Daoy (cell line): ENCODE results near the gene ASTN2. TPM values are rescaled to one million over a fixed set of nuclear protein-coding genes. Genes with fewer than 3 reads are reported as not detected.
"Not testable (repeated sequence)": the region's sequence is repeated elsewhere in the genome, so short reads cannot be mapped to it uniquely, and the experiment has no call there.

Experiments used
- DNase-seq: peaks from one replicate; pipeline ENCODE4 v3.0.0-alpha.2; 2015; ENCODE audit warnings: low read depth
- total RNA-seq: library from RNA; depleted of rRNA; stranded (reverse); fragments of >200 nt; shearing (Covaris generic); gene quantifications from 2 replicates; pipeline ENCODE4 v1.2.3, GENCODE V29; 2014

ASTN2 gene
- total RNA-seq, 1 experiment from 2014 or later = 5.7 TPM

DNA sequence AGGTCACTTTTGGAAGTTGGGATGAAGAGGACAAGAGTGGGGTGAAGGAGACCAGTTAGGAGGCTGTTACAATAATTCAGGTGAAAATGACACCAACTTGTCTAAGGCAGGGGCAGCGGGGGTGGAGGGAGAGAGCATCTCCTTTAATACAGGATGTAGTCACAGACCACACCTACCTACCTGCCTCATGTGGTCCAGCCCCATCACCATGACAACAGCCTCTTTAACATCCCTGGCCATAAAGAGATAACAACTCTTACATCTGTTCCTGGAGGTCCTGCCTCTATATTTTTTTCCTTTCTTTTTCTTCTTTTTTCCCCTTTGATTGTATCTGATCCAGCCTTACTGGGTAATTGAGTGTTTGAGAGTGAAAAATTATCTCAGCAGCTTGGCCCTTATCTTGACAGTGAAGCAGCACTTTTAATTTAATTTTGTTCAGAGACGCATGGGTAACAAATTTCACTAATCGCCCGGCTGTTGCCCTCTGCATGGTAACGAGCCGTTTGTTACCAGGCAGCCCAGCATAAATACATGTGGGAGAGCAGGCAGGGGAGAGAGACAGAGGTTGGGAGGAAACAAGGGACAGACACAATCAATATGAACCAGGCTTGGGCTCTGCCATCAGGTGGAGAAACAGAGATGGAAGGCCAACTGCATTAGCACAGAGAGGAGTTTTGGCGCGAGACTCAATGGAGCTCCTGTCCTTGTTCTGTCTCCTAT is 338.1 kb downstream of the ASTN2 start:
- no peak for DNase-seq

DNA sequence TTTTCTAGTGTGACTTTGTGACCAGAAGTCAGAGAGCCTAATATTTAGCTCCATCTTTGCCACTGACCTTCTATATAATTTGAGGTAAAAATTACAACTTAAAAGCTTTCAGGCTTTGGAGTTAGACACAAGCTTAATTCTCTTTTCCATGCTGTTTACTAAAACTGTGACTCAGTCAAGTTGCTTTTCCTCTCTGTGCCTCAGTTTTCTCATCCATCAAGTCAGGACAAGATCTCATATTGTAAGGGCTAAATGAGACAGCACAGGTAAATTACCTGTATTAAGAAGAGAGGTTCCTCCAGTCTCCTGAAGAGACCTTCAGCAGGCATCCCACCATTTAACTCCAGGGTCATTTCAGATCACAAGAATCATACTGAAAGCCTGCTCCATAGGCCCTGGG is 339.2 kb downstream of the ASTN2 start:
- no peak for DNase-seq

GRCh38 chr9:117074784-117075520 is 339.9 kb downstream of the ASTN2 start:
- no peak for DNase-seq

DNA sequence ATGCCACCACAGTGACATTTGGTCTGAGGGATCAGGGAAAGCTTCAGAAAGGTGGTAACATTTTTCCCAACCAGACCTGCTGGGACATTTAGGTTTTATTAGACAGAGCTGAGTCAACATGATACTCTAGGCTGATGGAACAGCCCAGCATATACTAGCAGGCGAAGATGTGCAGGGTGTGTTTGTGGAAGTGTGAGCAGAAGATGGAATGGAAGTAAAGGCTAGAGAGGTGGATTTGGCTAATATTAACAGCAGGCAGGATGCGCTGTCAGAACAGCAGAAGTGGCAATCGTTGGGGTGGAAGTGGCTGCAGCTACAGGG is 340.6 kb downstream of the ASTN2 start:
- no peak for DNase-seq

- DNase-seq = no peak
These were observed 341.1 kb downstream of the ASTN2 start for GRCh38 chr9:117073539-117074341.

- DNase-seq = no peak
These were observed 341.8 kb downstream of the ASTN2 start for GRCh38 chr9:117073071-117073470.

- DNase-seq = no peak
These were observed 342.6 kb downstream of the ASTN2 start for GRCh38 chr9:117072216-117072615.

- not testable (repeated sequence) for DNase-seq
These were observed 343.1 kb downstream of the ASTN2 start for GRCh38 chr9:117071673-117072207.

DNA sequence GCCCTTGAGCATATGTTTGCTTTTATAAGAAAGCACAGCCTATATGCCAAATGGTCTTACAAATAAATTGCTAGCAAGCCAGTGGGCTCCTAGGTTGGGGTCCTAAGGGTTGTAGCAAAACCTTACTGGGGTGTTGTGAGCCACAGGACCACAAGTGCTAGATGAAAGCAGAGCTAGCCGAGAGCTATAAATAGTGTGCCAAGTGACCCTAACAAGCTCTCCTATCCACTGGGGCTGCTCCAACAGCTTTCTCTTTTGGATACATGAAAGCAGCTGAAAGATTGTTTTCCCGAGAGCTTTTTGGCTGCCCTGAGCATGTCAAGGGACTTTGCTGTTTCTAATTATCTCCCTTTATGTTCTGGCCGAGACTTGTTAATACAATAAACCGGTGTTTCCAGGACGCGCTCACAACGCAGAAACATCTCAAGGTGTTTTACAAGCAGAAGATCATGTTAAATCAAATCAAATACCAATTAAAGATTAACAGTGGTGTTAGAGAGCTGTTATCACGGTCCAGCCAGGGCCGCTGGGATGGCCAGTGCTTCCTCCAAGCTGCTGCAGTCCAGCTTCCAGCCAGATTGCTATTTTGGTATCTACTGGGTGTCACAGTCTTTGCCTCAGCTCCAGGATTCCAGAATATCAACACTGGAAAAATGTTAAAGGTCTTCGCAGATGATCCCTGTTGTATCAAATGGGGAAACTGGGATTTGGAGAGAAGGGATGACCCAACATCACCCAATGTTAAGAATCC is 351.0 kb downstream of the ASTN2 start:
- no peak for DNase-seq

DNA sequence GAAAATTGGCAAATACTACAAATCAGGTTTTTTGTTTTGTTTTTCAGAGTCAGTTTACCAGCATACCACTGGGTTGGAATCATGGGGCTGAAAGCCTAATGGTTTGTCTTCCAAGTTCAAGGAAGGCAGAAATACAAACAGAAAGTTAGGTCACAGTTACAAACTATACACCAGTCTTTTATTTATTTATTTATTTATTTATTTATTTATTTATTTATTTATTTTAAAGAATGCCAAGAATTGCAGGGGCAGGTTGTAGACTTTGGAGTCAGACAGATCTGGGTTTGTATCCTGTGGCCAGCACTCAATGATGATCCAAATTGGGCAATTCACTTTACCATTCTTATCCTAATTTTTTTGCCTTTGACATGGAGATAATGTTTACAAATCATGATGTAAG is 353.9 kb downstream of the ASTN2 start:
- DNase-seq = no peak

DNA sequence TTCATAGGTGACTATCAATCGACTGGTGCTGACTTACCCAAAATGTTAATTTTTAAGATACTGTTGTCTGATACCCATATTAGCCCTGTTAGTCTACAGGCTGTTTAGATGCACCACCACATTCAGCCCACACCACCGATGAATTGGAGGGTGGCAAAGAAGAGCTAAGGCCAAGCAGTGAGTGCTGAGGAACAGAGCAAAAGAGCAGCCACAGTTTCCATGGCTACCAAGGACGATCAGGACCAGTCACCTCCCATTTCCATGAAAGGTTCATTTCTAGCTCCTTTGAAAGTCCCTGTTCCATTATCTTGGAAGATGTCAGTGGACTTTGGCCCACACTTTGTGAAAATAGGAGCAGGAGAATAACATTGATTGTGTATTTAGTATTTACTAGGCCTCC is 364.9 kb downstream of the ASTN2 start:
- no peak for DNase-seq

DNA sequence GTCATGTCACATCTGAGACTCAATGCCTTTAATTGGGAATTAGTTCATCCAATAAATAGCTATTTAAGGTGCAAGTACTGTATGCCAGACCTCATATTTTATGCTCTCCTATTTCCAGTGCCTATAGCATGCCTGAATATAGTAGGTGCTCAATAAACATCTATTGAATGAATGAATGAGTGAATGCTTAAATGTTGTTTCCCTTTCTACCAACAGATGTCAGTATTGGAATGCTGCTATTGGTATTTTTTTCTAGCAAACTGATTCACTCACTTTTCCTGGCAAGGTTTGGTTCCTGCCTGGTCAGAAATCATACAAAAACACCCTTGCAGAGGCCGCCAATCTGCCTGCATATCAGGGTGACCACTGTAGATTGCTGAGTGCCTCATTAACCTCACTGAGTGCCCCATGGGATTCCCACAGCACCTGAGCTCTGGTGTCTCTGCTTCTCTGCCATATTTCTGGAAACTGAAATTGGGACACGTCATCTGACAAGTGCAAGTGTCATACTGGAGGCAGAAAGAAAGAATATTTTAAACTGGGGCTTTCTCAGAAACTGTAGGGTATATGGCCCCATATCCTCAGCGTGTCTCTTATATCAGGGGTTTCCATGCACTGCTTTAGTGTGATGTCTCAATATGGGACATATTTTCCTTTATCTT is 368.1 kb downstream of the ASTN2 start:
- DNase-seq = no peak

DNA sequence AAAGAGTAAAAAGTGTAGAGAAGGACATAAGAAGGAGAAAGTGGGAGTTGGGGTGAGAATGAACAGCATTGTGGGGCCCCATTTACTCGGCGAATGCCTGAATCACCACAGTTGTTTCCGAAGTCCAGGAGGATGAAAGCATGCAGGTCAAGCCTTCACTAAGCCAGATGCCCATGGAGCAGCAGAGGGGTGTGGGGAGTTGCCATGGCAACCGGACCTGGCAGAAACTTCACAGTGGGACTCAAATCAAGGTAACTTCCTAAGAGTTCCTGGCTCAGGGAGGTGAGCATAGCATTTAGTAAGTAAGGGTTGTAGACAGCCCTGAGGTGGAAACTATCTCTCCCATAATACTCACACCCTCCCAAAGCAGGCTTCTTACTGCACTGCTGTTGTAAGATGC is 370.6 kb downstream of the ASTN2 start:
- no peak for DNase-seq

DNA sequence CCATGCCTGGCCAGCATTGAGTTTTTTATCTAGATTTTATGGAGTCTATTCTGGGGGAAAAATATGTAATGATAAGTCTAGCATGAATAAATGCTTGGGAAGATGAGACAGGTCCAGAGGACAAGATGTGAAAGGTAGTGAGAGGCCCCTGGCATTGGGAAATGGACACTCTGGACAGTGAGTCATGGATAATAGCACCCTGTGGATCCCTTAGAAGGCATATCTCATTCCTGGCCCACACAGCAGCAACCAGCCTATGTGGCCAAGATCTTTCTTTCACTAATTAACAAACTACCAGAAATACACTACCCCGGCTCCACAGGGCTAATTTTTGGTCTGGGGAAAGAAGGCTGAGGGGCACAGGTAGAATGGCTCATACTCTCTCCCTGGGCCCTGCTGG is 371.7 kb downstream of the ASTN2 start:
- DNase-seq = no peak

- no peak for DNase-seq
These were observed 379.3 kb downstream of the ASTN2 start for GRCh38 chr9:117035546-117035945.

GRCh38 chr9:117034866-117035265 is 380.0 kb downstream of the ASTN2 start:
- no peak for DNase-seq

DNA sequence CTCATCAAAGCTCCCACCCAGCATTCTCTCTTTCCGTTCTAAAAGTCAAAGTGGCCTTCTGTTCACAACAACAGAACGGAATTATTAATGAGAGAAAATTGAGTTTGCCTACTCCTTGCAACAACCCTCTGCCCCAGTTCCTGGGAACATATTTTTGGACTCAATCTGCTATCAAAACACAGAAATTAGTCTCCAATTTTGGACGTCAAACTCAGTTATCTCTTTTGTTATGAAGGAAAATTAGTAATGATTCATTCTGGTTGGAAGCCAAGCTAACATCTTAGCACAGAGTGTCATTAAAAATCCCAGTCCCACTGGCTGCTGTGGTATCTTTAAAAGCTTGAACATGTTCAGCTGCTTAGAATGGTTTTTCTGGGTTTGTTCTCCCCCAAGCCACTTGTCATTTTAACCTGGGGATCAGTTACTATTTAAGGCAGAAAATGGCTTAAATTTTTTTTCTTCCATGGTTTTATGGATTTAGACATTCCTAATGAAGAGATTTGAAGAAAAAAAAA is 384.5 kb downstream of the ASTN2 start:
- no peak for DNase-seq

GRCh38 chr9:117029341-117029740 is 385.5 kb downstream of the ASTN2 start:
- DNase-seq = no peak

DNA sequence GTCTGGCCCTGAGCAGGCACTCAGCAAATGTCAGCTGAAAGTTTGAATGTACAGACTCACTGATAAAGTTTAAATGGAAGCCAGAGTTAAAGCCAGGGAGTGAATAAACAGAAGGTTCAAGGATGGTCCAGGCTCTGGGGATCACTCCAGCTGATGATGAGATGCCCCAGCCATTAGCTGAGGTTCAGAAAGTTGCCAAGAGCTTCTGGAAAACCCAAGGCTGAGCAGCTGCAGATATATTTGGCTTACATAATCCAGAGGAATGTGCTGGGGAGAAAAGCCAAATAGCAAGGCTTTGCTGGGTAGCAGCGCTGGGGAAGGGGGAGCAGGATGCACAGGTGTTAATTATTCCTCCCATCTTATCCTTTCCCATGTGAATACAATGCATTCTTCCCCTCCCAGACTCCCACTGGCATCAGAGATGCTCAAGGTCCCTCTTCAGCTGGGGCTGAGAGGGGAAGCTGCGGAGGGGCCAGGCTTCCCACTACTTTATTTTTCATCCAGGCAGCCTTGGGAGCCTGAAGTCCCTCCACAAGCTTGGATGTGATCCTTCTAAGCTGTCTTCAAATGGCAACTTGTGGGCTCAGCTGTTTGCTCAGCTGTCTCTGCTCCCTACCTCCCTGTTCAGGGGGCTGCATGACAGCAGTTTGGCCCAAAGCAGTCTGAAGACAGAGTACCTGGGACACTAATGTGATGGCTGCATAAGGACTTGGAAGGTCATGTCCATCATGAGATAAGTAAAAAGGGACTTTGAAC is 386.6 kb downstream of the ASTN2 start:
- no peak for DNase-seq

DNA sequence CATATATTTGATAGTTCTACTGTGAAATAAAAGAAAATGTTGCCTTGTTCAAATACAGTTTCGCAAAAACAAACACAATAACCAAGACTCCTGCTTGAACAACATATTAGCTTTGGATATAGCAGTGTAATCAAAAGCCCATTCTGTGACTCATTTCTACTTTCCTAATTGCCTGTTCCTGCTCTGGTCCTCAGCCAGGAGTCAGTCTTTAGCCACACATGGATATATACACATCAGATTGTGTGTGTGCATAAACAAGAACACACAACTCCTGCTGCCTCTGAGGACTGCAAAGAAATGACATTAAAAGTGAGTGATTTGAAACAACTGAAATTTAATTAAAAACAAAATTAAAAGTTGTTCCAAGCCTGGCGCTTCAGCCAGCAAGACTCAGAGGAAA is 393.0 kb downstream of the ASTN2 start:
- DNase-seq = no peak
